ENCODE data around the gene RASA2. TPM values are rescaled to one million over a fixed set of nuclear protein-coding genes. Genes with fewer than 3 reads are reported as not detected.

Gene RASA2
- total RNA-seq, 1 experiment from 2014 or later, result 14.5 TPM

DNA sequence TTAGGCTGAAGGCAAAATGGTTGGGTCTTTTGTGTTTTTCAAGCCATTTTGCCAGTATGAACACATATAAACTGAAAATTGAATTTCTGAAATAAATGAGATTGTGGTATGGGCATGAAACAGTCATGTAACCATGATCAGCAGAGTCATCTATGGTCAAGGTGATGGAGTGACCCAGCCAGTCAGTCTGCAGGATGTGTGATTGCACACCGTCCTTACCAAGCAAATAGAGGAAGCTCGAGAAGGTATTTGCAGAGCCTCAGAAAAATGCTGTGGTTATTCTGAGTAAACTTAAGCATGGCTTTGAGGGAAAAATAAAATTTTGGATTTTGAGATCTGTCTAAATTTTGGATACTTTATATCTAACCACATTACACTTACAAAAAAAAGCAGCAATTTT, 155.4 kb downstream of the RASA2 start:
- no peak for TF ChIP-seq TCF7L2 (IDR thresholded peaks at IDR 0.05; ENCODE audit: low read depth, low read length)
- TF ChIP-seq SIN3A (IDR thresholded peaks at IDR 0.05; ENCODE audit: borderline replicate concordance, insufficient read depth, low read depth, low read length), result no peak
- no peak for TF ChIP-seq POLR2AphosphoS5 (IDR thresholded peaks at IDR 0.05; ENCODE audit: low read depth, low read length)
- TF ChIP-seq, protein P1, sequence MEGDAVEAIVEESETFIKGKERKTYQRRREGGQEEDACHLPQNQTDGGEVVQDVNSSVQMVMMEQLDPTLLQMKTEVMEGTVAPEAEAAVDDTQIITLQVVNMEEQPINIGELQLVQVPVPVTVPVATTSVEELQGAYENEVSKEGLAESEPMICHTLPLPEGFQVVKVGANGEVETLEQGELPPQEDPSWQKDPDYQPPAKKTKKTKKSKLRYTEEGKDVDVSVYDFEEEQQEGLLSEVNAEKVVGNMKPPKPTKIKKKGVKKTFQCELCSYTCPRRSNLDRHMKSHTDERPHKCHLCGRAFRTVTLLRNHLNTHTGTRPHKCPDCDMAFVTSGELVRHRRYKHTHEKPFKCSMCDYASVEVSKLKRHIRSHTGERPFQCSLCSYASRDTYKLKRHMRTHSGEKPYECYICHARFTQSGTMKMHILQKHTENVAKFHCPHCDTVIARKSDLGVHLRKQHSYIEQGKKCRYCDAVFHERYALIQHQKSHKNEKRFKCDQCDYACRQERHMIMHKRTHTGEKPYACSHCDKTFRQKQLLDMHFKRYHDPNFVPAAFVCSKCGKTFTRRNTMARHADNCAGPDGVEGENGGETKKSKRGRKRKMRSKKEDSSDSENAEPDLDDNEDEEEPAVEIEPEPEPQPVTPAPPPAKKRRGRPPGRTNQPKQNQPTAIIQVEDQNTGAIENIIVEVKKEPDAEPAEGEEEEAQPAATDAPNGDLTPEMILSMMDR (IDR thresholded peaks at IDR 0.05), result no peak
- no peak for TF ChIP-seq REST (IDR thresholded peaks at IDR 0.05; ENCODE audit: insufficient read depth in 1 of 2, low read depth in 2 of 2, low read length in 1 of 2)
- ChIA-PET CTCF (no interaction called here), POLR2A (no interaction called here)
- in situ Hi-C loops (cut with HindIII; ENCODE audit: low pct_unique_long_range_greater_than_20kb, low sequenced_read_pairs), result no loop called here
- Histone ChIP-seq H3K9me3 (ENCODE audit: control insufficient read depth, insufficient read depth, low read depth, low read length) (no peaks in the 10 kb centered on the region), H3K27me3 (ENCODE audit: control insufficient read depth, insufficient read depth, low read length) (no peaks in the 10 kb centered on the region), H3K27ac (ENCODE audit: low read length) (no peak overlapping the region), H3K4me3 (ENCODE audit: low read depth in 2 of 2, low read length in 2 of 2) (no peak overlapping the region), H3K36me3 (ENCODE audit: control insufficient read depth, insufficient read depth, low read length) (no peaks in the 10 kb centered on the region), H3K4me1 (ENCODE audit: control insufficient read depth, insufficient read depth, low read length) (no peaks in the 10 kb centered on the region)
- intact Hi-C loops (cut with micrococcal nuclease; ENCODE audit: unreplicated experiment), result no loop called here
- DNase-seq (ENCODE audit: low read depth, low spot score), result no peak
- BruUV-seq (replicated peaks), result no TSS peak
- no peak for ATAC-seq

DNA sequence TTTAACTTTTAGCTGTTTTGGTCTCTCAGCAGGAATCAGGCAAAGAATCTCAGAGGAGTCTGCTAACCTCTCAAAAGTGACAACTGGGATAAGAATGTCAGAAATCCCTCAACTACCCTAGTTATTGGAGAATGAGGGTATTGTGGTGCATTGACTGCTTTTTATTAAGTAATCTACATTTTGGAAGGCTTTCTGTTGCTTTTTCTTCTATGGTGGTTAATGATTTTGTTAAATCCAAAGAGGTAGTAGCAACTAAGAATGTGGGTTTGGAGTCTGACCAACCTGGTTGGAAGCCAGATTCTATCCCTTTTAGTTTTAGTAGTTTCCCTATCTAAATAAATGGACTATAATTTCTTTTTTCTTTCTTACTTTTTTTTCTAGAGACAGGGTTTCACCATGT, 156.6 kb downstream of the RASA2 start:
- intact Hi-C loops (cut with micrococcal nuclease; ENCODE audit: unreplicated experiment), result no loop called here
- BruUV-seq (replicated peaks), result no TSS peak
- H3K27ac ChIP-seq (ENCODE audit: low read length), result no peak overlapping the region
- H3K27me3 ChIP-seq (ENCODE audit: control insufficient read depth, insufficient read depth, low read length), result no peaks in the 10 kb centered on the region
- DNase-seq (ENCODE audit: low read depth, low spot score) (no peak), ATAC-seq (no peak)
- CTCF ChIA-PET, result no interaction called here
- no peaks in the 10 kb centered on the region for H3K9me3 ChIP-seq (ENCODE audit: control insufficient read depth, insufficient read depth, low read depth, low read length)
- POLR2A ChIA-PET, result interaction anchor here (0.6 kb wide), 1 partner anchor 270 kb away, joined by 14 read pairs; no protein-coding TSS in a partner anchor
- in situ Hi-C loops (cut with HindIII; ENCODE audit: low pct_unique_long_range_greater_than_20kb, low sequenced_read_pairs), result no loop called here
- no peaks in the 10 kb centered on the region for H3K36me3 ChIP-seq (ENCODE audit: control insufficient read depth, insufficient read depth, low read length)
- no peaks in the 10 kb centered on the region for H3K4me1 ChIP-seq (ENCODE audit: control insufficient read depth, insufficient read depth, low read length)
- H3K4me3 ChIP-seq (ENCODE audit: low read depth in 2 of 2, low read length in 2 of 2), result no peak overlapping the region
- TF ChIP-seq TCF7L2 (IDR thresholded peaks at IDR 0.05; ENCODE audit: low read depth, low read length) (no peak), REST (IDR thresholded peaks at IDR 0.05; ENCODE audit: insufficient read depth in 1 of 2, low read depth in 2 of 2, low read length in 1 of 2) (no peak), SIN3A (IDR thresholded peaks at IDR 0.05; ENCODE audit: borderline replicate concordance, insufficient read depth, low read depth, low read length) (no peak), POLR2AphosphoS5 (IDR thresholded peaks at IDR 0.05; ENCODE audit: low read depth, low read length) (no peak)
- TF ChIP-seq, protein P1 (IDR thresholded peaks at IDR 0.05), result no peak
